ENCODE results near the gene SMAD4. TPM values are rescaled to one million over a fixed set of nuclear protein-coding genes. Genes with fewer than 3 reads are reported as not detected.

Gene SMAD4
- total and polyA plus RNA-seq, 2 of the 8 experiments (the other 6 are each of a cell fraction or from before 2014, with no cell fraction given) = 86.5 to 139 TPM

GRCh38 chr18:51068105-51068504 lies 38.1 kb downstream of the SMAD4 start:
- POLR2A ChIA-PET (ENCODE audit: partially characterized antibody) = no interaction called here
- H3K79me2 ChIP-seq (ENCODE audit: control insufficient read depth in 1 of 2, insufficient read depth in 2 of 2, low read length in 2 of 2) = peaks cover 0 to 17% of the 10 kb centered on the region in 2 experiments; a peak in 2 of 4 replicates
- H3K36me3 ChIP-seq (ENCODE audit: control insufficient read depth in 2 of 4, insufficient read depth in 4 of 4, low read length in 3 of 4) = peaks cover 5 to 62% (median 25%) of the 10 kb centered on the region in 4 experiments; a peak in 6 of 8 replicates
- H3K23ac ChIP-seq (ENCODE audit: insufficient read length) = no peak overlapping the region
- CTCF ChIA-PET (ENCODE audit: partially characterized antibody) = no interaction called here
- no peaks in the 10 kb centered on the region for H3K23me2 ChIP-seq (ENCODE audit: low read depth, low read length)
- no peak overlapping the region for H2BK12ac ChIP-seq (ENCODE audit: low read depth, low read length)
- no peak overlapping the region for H3K27ac ChIP-seq (ENCODE audit: low read depth, low read length)
- H4K5ac ChIP-seq (ENCODE audit: insufficient read length, low read depth, low read length) = no peak overlapping the region
- H3K27me3 ChIP-seq (replicated peaks in 1 of 4; ENCODE audit: control insufficient read depth in 3 of 4, extremely low read depth in 1 of 4, insufficient read depth in 3 of 4, low read length in 3 of 4) = no peaks in the 10 kb centered on the region
- no peak overlapping the region for H3K14ac ChIP-seq (ENCODE audit: insufficient read length)
- H2BK20ac ChIP-seq (ENCODE audit: low read length) = no peak overlapping the region
- no peak overlapping the region for H3K4me2 ChIP-seq (ENCODE audit: insufficient read depth in 1 of 2, low read depth in 2 of 2, low read length in 2 of 2)
- H2AFZ ChIP-seq (ENCODE audit: low read length) = no peak overlapping the region
- 96% methylated on average over 4 of the region's 4 CpGs; no CpG with 5 or more reads in 1 of the 2 experiments for WGBS, 2 experiments (ENCODE audit: extremely low coverage in 1 of 2, insufficient coverage in 1 of 2, insufficient read length in 1 of 2, insufficient replicate concordance in 2 of 2, low coverage in 1 of 2, low lambda C conversion rate in 2 of 2, missing lambda C conversion rate in 1 of 2)
- H4K8ac ChIP-seq (ENCODE audit: extremely low read depth, insufficient read depth, low read length) = no peak overlapping the region
- no peak overlapping the region for H2BK15ac ChIP-seq (ENCODE audit: low read length)
- FAIRE-seq (no peak), DNase-seq (ENCODE audit: low read depth in 1 of 2, low spot score in 2 of 2) (no peak)
- H3K4me3 ChIP-seq (ENCODE audit: extremely low read depth in 1 of 4, insufficient read depth in 2 of 4, low read depth in 3 of 4, low read length in 4 of 4) = no peak overlapping the region
- H3K4ac ChIP-seq (replicated peaks; ENCODE audit: insufficient read length, low read depth, low read length) = no peak overlapping the region
- H3K18ac ChIP-seq (ENCODE audit: extremely low read depth, low read length) = no peak overlapping the region
- H3K56ac ChIP-seq (replicated peaks; ENCODE audit: insufficient read length, low read depth, low read length) = no peak overlapping the region
- H4K91ac ChIP-seq (replicated peaks; ENCODE audit: insufficient read length, low read length) = no peak overlapping the region
- H3K9me3 ChIP-seq (ENCODE audit: insufficient read depth in 2 of 2, low read depth in 1 of 2, low read length in 1 of 2) = no peaks in the 10 kb centered on the region
- H2BK120ac ChIP-seq (replicated peaks; ENCODE audit: low read depth, low read length) = no peak overlapping the region
- H3K9ac ChIP-seq (replicated peaks in 1 of 4; ENCODE audit: extremely low read depth in 1 of 4, low read depth in 3 of 4, low read length in 3 of 4) = no peak overlapping the region
- no peaks in the 10 kb centered on the region for H3K4me1 ChIP-seq (replicated peaks in 1 of 4; ENCODE audit: control insufficient read depth in 3 of 4, insufficient read depth in 4 of 4, low read length in 3 of 4)
- H4K20me1 ChIP-seq (replicated peaks in 1 of 2; ENCODE audit: control insufficient read depth in 1 of 2, insufficient read depth in 2 of 2, low read length in 2 of 2) = no peaks in the 10 kb centered on the region
- H2BK5ac ChIP-seq (ENCODE audit: low read depth, low read length) = no peak overlapping the region
- no peaks in the 10 kb centered on the region for H3K79me1 ChIP-seq (ENCODE audit: low read depth, low read length)
- H2AK5ac ChIP-seq (ENCODE audit: low read depth, low read length) = no peak overlapping the region
- no peak for TF ChIP-seq ATF3 (IDR thresholded peaks at IDR 0.05; ENCODE audit: insufficient read depth, low read depth, low read length)
- TF ChIP-seq EZH2 (IDR thresholded peaks at IDR 0.05; ENCODE audit: low read depth, low read length, severe bottlenecking) = no peak
- TF ChIP-seq ZNF274 (IDR thresholded peaks at IDR 0.05; ENCODE audit: borderline replicate concordance, extremely low read depth, low read length) = no peak
- no peak for TF ChIP-seq KDM4A (IDR thresholded peaks at IDR 0.05; ENCODE audit: low read depth, low read length, severe bottlenecking)
- no peak for TF ChIP-seq KDM5A (IDR thresholded peaks at IDR 0.05; ENCODE audit: low read length)
- no peak for TF ChIP-seq NANOG (IDR thresholded peaks at IDR 0.05; ENCODE audit: insufficient read depth, low read depth, low read length, poor library complexity, severe bottlenecking)
- no peak for TF ChIP-seq TCF12 (IDR thresholded peaks at IDR 0.05; ENCODE audit: low read depth, low read length)
- no peak for TF ChIP-seq CTBP2 (IDR thresholded peaks at IDR 0.05; ENCODE audit: borderline replicate concordance, insufficient read depth, insufficient read length, low read length)

All from H1 (cell line).